Measurements from ENCODE around the gene USH2A.
"Not testable (repeated sequence)": the region's sequence is repeated elsewhere in the genome, so short reads cannot be mapped to it uniquely, and the experiment has no call there.

USH2A gene

GRCh38 chr1:216186141-216186540, 237.1 kb downstream of the USH2A start:
- no peak for DNase-seq

GRCh38 chr1:216184126-216184680, 239.0 kb downstream of the USH2A start:
- no peak for DNase-seq

- DNase-seq, result peak; percentile 96
Observed at GRCh38 chr1:216183454-216183853, 239.8 kb downstream of the USH2A start.

GRCh38 chr1:216183007-216183406, 240.2 kb downstream of the USH2A start:
- peak; percentile 78 for DNase-seq

GRCh38 chr1:216181590-216181989, 241.7 kb downstream of the USH2A start:
- no peak for DNase-seq

- no peak for DNase-seq
Observed at GRCh38 chr1:216178281-216178680, 245.0 kb downstream of the USH2A start.

GRCh38 chr1:216176970-216177369, 246.3 kb downstream of the USH2A start:
- no peak for DNase-seq

- no peak for DNase-seq
Observed at GRCh38 chr1:216175714-216176113, 247.5 kb downstream of the USH2A start.

GRCh38 chr1:216173376-216173995, 249.8 kb downstream of the USH2A start:
- no peak for DNase-seq

- DNase-seq, result no peak
Observed at GRCh38 chr1:216169351-216169750, 253.9 kb downstream of the USH2A start.

GRCh38 chr1:216168546-216168945, 254.7 kb downstream of the USH2A start:
- no peak for DNase-seq

- DNase-seq, result no peak
Observed at GRCh38 chr1:216154063-216154462, 269.2 kb downstream of the USH2A start.

- no peak for DNase-seq
Observed at GRCh38 chr1:216153130-216153529, 270.1 kb downstream of the USH2A start.

GRCh38 chr1:216145451-216146018, 277.7 kb downstream of the USH2A start:
- not testable (repeated sequence) for DNase-seq

- no peak for DNase-seq
Observed at GRCh38 chr1:216144661-216145450, 278.4 kb downstream of the USH2A start.

- no peak for DNase-seq
Observed at GRCh38 chr1:216142921-216143320, 280.3 kb downstream of the USH2A start.

GRCh38 chr1:216140730-216141524, 282.3 kb downstream of the USH2A start:
- peak; percentile 24 for DNase-seq

GRCh38 chr1:216124192-216124781, 299.0 kb downstream of the USH2A start:
- no peak for DNase-seq

GRCh38 chr1:216123446-216124191, 299.6 kb downstream of the USH2A start:
- no peak for DNase-seq

GRCh38 chr1:216119600-216119999, 303.6 kb downstream of the USH2A start:
- DNase-seq, result peak; percentile 15

- no peak for DNase-seq
Observed at GRCh38 chr1:216114180-216114579, 309.1 kb downstream of the USH2A start.

- DNase-seq, result no peak
Observed at GRCh38 chr1:216113181-216113580, 310.1 kb downstream of the USH2A start.

Measured in NCI-H524 treated with DMSO at 0.1 percent for 48 hours (cell line).